HG02970 (cell line): Measurements from ENCODE around the gene RYR3.

Source experiments
- ATAC-seq: cut with Tn5 transposase; IDR thresholded peaks from one replicate; pipeline ENCODE4 v1.9.1; 2021; ENCODE audit warnings: mild to moderate bottlenecking, moderate library complexity, moderate number of reproducible peaks; ENCODE audit not compliant: unreplicated experiment, low FRiP score

RYR3 gene

DNA sequence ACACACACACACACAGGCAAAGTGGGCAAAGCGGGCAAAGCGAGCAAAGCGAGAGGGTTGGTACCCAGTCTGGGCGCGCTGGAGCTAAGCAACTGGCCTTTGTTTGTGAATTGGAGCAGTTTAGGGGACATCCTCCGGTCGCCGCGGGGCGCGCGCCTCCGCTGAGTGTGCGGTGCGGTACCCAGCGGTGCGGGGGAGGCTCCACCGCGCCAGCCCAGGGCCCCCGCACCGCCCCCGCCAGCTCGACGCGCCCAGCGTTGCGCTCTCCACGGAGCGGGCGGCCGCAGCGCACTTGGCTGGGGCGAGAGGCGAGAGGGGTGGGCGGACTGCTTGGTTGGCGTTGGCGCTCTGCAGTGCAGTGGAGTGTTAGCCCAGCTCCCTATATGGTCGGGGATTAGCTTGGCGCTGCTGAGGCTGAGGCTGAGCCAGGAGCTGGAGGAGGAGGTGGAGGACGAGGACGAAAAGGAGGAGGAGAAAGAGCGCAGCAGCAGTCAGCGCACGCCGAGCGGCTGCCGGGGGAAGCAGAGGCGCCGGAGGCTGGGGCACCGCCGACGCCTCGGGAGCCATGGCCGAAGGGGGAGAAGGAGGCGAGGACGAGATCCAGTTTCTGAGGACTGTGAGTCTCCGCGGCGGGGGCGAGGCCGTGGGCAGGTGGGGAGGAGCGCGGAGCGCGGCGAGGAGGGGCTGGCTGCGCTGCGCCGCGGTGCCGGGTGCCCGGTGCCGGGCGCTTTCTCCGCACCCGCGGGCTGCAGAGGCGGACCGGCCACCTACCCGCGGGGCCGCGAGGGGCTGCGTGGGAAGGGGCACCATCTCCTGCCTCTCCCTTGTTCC is at the start of gene RYR3:
TSS of gene RYR3 (plus strand) at position 487 of the 831 bp plus-strand sequence. CDS start at position 566, 79 bp downstream.
- ATAC-seq = no peak

DNA sequence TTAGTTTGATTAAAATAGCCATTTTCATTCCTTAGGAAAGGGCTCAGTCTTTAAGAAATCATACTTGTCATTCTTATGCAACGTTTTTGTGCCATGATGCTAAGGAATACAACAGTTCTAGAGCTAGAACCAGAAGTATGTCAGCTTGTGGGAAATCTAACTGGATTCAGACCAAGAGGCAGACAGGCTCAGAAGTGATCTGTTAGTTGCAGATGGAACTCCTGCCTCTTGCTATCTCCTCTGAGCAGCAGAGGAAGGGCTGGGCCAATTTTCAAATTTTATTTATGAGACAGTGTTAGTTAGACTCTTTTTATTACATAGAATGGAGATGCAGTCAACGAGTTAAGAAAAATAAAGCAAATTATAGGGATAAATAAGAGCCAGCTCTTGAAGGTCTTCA is 48.5 kb upstream of the RYR3 start:
- ATAC-seq = no peak

GRCh38 chr15:33277689-33278088 is 33.1 kb upstream of the RYR3 start:
- ATAC-seq = no peak

- no peak for ATAC-seq
Observed at GRCh38 chr15:33278816-33279612, 31.8 kb upstream of the RYR3 start.

DNA sequence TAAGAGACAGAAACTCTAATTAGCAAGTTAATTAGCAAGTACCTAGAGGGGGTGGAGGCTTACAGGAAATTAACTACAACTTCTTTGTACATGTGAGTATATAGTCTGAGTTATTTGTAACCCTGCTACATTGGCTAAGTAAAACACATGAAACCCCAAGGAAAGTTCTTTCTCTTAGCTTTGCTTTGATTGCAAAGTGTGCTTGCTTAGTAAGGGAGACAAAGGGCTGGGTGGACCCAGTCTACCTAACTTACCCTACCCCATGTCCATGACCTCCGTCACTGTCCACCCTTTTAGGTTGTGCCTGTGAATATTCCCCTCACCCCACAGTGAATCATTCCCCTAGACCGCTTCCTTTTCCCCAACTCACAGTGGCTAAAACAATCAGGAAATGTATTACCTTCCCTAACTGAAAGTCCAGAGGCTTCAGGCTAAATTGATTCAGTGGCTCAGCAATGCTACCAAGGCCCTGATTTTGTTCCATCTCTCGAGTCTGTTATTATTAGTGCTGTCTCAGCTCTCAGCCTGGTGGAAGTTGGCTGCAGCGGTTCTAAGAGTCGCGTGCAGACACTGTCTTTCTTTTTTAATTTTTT is 31.1 kb upstream of the RYR3 start:
- ATAC-seq = no peak

DNA sequence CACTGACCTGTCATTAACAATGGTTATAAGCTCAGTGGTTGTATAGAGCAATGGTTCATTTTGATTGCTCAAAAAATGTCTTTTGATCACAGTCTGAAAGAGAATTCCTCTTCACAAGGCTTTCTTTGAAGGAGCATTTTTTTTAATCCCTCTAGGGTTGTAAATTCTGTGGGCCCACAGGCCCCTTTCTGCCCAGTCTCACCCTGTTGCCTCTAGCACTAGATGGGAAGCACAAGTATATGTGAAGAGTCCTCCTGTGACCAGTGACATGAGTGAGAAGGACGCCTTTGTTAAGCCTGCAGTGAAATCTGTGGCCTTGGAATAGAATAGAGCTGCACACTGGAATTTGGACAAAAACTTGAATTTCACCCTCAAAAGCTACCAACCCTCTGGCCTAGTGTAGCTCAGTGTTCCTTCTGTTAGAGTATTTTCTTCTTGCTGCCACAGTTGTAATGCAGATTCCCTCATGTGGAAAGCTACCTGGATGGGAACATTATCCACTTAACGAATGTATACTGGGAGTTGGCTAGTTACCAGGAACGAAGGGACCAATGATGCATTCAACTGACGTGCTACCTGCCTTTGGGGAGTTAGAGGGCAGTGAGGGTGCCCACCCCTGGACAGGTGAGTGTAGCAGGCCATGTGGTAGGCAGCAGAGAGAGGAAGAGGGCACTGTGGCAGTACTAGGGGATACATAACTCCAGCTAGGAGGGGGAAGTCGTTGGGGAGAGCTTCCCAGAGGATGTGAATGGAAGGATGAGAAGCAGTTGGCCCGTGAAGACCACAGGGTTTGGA is 28.3 kb upstream of the RYR3 start:
- no peak for ATAC-seq

DNA sequence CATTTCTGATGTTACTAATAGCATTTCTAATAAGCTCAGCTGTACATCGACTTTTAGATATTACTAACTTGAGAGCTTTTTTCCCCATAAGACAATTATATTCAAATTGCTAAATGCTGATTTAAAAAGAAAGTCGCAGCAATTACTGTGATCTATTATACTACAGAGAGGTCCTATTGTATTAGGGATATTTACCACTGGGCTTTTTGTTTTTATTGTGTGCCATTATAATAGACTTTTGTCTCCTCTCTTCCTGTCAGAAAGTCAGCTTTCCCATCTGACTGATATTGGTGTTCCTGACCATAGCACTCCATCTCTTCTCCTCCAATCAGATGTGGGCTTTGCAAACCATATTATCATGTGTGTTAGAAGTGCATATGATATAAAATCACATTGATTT is 27.2 kb upstream of the RYR3 start:
- no peak for ATAC-seq

- ATAC-seq = no peak
Observed at GRCh38 chr15:33284336-33284735, 26.4 kb upstream of the RYR3 start.

- ATAC-seq = no peak
Observed at GRCh38 chr15:33292717-33293307, 18.0 kb upstream of the RYR3 start.

DNA sequence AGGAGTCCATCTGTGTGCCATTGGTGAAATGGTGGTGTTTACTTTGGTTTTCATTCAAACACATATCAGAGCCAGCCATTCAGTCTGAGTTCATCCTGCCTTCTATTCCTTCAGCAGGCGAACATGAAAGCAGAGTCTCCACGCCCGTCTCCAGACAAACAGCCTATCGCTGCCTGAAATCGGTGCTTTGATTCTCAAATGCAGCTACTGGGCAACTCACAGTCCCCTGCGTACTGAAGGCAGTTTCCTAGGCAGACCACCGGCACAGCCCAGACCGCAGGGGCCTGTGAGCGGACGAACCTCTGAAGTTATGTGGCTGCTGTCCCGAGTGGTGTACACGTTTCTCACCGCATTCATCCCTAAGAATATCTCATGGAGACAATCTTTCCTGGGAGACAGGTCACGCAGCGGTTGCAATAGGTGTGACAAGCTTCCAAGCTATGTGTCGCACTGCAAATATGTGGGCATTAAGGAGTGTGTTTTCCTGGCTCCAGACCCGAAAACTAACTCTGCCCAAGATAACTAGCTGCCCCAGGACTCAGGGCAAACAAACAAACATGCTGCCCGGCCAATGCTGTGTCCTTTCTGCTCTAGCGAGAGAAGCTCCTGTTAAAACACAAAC is 16.9 kb upstream of the RYR3 start:
- no peak for ATAC-seq

DNA sequence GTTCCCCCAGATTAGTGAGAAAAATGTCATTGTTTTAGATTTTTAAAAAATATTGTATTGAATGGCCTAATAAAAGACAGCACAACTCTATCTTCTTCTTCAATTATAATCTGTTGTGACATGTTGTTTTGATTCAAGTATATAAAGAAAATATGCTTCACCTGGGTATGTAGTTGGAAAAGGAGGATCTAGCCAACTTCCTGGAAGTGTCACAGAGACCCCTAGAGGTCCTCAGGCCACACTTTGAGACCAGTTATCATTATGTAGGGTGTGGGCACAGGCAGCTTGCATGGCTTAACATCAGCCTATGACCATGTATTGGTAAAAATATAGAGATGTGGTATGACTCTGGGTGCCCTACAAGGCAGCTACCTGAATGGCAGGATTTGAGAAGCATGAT is 14.7 kb upstream of the RYR3 start:
- no peak for ATAC-seq

GRCh38 chr15:33296856-33297255 is 13.9 kb upstream of the RYR3 start:
- no peak for ATAC-seq

GRCh38 chr15:33298631-33299030 is 12.1 kb upstream of the RYR3 start:
- no peak for ATAC-seq

GRCh38 chr15:33304924-33305323 is 5.8 kb upstream of the RYR3 start:
- no peak for ATAC-seq

- ATAC-seq = no peak
Observed at GRCh38 chr15:33309602-33310276, 1.0 kb upstream of the RYR3 start.

- no peak for ATAC-seq
Observed at GRCh38 chr15:33311312-33311971, 675 bp downstream of the RYR3 start.

- no peak for ATAC-seq
Observed at GRCh38 chr15:33313491-33313890, 2.7 kb downstream of the RYR3 start.

DNA sequence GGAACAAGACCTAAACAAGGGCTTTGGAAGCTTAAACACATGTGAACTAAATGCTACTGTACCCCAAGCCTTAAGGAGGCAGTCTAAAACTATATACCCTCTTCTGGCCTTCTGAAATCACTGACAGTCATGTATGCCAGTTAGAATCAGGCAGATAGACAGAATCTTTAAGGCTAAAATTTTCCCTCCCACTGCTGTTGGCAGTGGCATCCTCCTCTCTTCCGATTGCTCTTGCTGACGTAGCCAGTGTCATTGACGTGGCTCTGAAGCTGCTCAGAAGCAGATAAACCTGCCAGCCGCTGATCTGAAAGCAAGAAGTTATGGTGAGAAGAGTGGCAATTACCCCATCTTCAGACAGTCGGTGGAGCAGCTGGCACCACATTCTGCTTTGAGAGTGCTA is 3.3 kb downstream of the RYR3 start:
- ATAC-seq = no peak

- no peak for ATAC-seq
Observed at GRCh38 chr15:33315044-33315443, 4.3 kb downstream of the RYR3 start.
